NOMO-1 (cell line): ENCODE measurements around the gene HCN1.
"Not testable (repeated sequence)": the region's sequence is repeated elsewhere in the genome, so short reads cannot be mapped to it uniquely, and the experiment has no call there.

ENCODE experiments used
- DNase-seq, 2 experiments: peaks; one replicate each; lab custom pipeline; 2025; ENCODE audit not compliant: unreplicated experiment in 2 of 2; lab: John Stamatoyannopoulos, UW

The HCN1 gene

DNA sequence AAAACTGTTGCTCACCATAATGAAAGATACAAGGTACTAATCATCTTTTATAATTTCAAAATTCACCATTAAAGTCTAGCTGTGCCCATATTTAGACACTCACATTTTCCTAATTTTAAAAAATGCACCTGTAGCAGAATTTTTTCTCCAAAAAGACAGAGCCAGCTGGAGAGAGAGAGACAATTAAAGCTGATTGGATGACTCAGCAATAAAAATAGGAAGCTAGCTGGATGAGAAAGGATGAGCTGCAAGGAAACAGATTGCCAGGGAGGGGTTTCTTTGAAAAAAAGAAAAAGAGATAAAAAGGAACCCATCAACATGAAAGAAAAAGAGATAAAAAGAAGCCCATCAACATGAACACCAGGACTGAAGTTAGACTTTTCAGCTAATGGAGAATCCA lies 73.8 kb downstream of the HCN1 start:
- DNase-seq, result no peak

DNA sequence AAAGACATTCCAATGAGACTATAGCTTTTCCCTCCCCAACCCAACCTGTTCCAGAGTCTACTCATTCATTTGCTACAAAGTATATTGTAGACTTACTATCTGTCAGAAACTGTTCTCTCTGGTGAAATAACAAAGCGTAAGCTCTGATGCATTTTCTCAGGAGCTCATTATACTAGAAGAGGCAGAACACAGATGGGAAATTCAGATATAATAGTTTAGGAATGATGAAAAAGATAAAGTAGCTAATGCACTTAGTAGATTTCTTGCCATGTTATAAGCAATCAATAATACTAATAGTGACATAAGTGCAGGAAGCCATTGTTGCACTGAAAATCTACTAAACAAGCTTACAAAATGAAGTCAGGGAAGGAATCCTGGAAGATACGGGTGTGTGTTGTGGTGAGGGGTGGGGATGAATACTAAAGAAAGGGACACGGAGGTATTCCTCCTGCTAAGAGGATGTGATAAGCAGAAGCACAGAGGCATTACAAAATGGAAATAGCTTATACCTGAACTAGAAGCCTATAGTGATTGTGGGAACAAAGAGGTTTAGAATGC lies 78.2 kb downstream of the HCN1 start:
- no peak for DNase-seq

DNA sequence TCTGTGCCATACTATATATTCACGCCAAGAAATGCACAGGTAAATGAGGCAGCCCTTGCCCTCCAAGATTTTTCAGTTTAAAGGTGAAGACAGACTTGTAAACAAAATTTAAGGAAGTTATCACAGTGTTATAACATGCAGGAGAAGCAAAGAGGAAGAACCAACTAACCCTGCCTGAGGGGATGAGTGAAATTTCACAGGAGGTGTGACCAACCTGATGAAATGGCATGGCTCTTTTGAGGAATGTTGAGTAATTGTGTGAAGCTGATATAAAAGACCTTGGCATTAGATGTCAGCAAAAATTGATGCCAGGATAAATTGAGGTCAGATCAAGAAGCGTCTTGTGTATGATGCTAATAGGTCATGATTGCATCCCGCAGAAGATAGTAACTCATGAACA lies 86.5 kb downstream of the HCN1 start:
- DNase-seq, result no peak

DNA sequence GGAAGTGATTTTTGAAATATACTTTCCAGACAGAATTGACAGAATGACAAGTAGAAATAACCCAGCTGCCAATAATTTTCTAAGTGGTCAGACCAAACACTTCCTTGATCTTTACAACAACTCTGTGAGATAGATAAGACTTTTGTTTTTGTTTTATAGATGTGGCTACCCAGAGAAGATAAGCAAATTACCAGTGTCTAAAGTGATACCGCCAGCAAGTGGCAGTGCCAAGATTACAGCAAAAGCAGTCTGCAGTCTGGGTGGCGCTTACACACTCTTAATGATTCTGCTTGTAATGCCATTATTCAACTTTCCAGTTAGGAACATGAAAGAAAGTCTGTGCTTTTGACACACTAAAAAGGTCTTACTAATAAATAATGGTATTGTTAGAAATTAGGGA lies 92.1 kb downstream of the HCN1 start:
- no peak for DNase-seq

DNA sequence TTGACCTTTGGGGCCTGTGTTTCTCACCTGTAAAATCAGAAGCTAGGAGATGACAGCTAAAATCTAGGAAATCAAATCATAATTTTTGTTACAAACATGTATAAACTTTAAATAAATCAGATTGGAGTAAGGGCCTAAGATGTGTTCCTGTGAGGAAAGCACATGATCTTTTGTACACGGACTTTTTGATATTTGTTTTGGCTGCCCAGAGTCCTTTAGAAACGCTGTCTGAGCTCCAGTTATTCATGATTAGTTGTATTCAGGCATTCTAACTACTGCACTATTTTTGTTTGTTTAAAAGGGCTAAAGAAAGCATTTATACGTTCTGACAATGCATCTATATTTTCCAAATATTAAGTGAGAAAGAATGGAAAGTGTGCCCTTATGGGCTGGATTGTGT lies 94.8 kb downstream of the HCN1 start:
- no peak for DNase-seq

DNA sequence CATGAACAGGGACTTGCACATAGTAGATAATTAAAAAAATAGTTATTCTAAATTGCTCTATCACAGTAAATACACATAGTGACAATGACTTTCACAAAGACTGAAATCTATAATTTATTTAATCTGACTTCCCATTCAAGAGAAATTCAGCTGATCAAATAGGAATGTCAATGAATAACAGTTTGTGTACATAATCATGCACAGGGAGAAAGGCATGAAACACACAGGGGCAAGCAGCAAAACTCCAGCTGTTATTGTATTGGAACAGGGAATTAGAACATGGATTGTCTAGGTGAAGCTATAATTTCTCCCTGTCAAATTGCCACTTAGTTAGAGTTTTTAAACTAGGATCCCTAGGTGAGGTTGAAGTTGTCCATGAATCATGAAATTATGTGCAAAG lies 99.9 kb downstream of the HCN1 start:
- no peak for DNase-seq

DNA sequence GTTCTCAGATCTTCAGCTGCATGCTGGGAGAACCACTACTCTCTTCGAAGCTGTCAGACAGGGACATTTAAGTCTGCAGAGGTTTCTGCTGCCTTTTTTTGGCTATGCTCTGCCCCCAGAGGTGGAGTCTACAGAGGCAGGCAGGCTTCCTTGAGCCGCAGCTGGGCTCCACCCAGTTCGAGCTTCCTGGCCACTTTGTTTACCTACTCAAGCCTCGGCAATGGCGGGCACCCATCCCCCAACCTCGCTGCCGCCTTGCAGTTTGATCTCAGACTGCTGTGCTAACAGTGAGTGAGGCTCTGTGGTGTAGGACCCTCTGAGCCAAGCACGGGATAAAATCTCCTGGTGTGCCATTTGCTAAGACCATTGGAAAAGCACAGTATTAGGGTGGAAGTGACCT lies 110.2 kb downstream of the HCN1 start:
- DNase-seq, result not testable (repeated sequence)

DNA sequence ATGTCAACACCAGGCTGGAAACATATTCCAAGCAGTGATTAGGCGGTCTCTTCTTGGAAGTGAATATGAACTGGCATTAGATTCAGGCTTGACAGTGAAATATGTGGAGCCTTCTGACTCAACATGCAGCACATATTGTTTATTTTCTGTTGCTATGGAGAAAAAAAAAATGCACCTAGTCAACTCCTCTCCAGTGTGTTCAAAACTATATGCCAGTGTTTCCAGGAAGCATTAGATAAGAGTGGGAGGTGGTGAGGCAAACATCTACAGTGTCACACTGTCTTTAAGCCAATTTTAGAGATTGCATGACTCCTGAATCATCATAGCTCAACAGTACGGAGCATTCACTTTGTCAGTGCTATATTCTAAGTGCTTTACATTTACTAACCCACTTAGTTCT lies 117.9 kb downstream of the HCN1 start:
- DNase-seq, result no peak

DNA sequence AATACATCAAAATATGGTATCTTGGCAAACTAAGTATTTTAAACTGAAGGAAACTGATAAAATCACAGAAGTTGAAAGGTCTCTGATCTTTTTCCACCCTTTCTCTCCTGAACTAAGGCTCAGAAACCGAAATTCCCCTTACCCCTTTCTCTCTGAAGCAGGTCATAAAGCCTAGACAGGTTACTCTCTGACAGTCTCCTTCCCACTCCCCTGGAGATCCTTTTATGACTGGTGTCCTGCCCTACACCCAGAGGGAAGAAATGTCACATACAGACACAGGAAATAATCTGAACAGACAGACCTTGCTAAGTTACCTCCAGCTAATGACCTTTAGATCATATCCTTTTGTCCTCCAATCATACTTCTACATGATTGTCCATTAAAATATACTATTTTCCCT lies 127.4 kb downstream of the HCN1 start:
- no peak for DNase-seq

DNA sequence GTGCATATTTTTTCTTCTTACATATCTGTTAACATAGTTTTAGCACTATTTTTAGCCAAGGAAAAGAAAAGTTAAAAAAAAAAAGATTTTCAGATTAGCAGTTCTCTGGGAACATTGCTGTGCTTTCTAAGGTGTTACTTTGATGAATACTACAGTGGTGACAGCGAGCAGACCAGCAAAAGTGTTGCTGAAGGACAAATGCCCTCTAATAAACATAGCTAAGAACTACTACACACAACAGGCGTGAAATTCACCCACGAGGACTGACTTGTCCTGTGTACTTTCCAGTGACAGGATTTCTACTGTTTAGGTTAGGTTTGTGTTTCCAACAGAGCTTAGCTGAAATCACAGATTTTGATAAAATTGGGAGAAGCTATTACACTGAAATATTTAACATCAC lies 153.8 kb downstream of the HCN1 start:
- no peak for DNase-seq

DNA sequence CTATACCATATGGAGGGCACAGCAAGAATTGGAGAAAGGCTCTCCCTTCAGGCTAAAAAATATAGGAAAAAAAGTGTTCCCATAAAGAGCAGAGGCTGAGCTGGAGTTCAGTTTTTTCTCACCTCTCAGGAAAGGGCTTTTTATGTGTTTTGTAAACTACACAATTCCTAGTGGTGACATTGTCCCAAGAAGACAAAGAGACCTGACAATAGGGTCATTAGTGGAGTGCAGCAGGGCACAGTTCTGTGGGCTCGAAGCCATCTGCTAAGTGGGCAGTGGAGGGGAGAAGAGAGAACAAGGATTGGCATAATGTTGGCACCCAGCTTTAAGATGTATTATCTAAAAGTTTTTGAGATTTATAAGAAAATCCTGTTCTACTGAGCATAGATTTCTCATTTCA lies 162.5 kb downstream of the HCN1 start:
- DNase-seq, result no peak

DNA sequence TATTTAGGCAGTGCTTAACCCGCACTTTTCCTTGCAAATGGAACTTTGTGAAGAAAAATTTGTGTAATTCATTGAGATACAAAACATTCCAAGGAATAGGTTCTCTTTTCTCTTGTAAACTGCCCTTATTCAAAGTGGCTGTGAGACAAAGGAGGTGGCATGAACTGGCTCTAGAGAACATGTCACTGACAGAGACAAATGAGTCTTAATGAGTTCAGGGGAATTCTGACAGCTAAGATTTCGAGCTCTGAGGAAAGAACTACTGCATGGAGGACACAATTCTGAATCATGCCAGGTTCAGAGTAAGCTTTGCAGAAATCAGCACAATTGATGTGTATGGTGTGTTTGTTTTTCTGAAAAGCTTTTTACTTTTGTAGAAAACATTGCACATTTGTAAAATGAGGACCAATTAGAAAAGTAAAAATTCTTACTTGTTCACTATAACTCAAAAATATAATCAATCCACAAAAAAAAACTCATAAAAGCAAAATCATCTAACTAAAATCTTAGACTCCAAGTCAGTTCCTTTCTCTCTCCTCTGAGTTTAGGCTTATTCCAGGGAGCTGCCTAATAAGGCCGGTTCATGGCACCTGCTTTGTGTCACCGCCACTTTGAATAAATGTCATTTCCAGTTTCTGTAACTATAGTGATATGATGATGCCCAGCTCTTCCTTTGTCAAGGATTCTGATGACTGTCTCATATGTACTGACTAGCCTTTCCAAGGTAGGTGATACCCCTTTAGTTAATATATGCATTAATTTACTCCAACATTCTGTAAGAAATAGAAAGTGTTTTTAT lies 163.2 kb downstream of the HCN1 start:
- DNase-seq, result no peak

DNA sequence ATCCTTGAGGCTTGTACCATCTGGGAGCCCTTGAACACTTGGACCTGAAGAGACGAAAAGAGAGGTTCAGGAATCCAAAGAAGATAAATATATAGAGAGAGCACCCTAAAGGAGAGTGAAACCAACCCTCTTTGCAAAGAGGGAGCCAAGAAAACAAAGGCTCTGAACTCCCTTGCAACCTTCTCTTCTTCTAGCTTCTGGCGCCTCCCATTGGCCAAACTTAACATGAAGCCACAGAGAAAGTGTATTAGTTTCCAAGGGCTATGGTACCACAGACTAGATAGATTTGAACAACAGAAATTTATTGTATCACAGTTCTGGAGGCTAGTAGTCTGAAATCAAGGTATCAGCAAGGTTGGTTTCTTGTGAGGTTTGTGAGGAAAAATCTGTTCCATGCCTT lies 175.1 kb downstream of the HCN1 start:
- peak in 1 of 2 experiments; percentile 14 for DNase-seq

DNA sequence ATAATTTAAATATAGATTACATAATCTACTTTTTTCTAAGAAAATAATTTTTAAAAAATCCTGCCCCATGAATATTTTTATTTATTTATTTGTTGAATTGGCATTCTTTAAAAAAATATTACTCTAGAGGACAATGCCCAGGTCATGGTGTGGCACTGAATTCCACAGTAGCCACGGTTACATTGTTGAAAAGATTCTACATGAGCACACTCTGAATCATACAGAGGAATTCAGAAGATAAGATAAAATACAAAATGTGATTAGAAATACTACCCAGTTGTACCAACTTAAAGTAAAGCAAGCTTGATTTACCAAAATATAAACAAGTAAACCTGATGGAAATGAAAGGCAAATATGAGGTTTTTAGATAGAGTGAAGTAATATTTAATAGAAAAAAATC lies 183.7 kb downstream of the HCN1 start:
- no peak for DNase-seq

DNA sequence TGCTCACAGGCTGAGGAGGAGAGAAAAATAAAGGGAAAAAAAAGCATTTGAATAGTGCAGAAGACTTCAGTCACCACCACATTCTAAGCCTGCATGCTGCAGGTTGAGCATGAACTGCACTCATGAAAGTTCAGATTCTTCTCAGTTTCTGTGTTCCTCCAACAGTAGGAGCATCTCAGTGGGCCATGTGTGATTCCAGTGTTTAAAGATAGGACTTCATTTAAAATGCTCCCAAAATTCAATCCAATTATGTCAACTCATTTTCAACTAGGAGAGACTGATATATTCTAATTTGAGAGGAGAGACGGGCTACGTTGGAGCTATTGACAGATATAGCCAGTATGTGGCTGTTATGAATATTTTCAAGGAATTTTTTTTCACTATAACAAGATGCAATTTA lies 186.8 kb downstream of the HCN1 start:
- no peak for DNase-seq

DNA sequence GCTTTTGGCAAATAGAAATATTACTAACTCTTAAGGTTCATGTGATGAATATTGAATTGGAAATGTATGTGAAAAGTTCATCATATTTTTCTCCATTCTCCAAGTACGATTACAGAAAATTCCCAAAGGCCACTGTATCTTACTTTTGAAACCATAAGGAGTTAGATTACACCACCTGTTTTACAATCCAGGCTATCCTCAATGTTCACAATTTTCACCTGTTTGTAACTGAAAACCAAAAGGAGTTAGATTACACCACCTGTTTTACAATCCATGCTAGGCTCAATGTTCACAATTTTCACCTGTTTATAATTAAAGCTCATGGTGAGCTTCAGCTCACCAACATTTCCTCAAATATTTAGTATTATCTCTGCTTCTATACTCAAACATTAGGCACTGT lies 188.0 kb downstream of the HCN1 start:
- no peak for DNase-seq

DNA sequence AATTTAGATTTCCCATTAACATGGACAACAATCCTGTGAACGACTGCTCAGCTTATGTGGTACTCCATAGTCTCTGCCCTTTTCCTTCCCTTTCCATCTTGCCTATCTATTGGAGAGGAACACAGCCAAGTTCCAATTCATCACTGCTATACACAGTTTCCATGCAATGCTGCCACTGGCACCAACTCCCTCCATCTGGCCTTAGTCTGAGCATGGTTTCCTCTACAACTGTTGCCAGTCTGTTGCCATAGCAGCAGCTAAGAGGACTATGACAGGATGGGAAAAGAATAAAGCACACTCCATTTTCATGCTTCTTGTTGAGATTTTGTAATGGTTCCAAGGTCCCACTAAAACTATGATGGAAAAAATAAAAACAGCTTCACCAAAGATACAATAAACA lies 189.0 kb downstream of the HCN1 start:
- DNase-seq, result no peak

DNA sequence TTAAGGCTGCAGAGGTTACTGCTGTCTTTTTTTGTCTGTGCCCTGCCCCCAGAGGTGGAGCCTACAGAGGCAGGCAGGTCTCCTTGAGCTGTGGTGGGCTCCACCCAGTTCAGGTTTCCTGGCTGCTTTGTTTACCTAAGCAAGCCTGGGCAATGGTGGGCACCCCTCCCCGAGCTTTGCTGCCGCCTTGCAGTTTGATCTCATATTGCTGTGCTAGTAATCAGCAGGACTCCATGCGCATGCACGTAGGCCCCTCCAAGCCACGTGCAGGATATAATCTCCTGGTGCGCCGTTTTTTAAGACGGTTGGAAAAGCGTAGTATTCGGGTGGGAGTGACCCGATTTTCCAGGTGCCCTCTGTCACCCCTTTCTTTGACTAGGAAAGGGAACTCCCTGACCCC lies 197.2 kb downstream of the HCN1 start:
- not testable (repeated sequence) for DNase-seq

DNA sequence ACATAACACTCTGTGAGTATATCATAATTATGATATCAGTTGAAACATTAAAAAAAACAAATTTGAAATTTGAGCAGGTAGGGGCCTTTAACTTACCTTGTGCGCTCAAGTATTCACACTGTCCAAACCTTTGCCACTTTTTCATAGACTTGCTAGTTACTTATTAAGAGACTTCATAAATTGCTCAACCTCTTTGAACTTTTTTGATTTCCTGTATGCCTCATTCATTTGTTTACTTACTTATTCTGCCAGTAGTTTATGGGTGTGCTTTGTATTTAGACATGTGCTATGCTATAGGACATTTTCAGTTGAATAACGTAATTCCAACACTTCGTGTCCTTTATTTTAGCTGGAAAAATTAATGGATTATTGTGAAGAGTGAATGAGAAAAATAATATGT lies 204.8 kb downstream of the HCN1 start:
- DNase-seq, result no peak

DNA sequence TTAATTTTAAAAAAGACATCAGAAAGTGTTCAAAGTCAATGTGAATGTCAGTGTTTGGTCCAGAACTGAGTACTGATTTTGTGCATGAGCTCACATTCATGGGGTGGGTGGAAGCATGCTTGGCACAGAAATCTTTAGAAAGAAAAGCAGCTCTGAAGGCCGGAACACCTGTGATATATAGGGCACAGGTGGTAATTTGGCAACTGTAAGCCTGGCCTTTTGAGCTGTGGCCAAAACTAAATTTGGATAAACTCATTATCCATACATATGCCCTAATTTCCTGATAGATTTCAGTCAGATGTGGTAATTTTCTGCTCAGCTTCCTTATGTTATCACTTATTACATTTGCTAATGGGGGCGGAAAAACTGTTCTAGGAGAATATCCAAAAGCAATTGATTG lies 211.4 kb downstream of the HCN1 start:
- DNase-seq, result no peak

DNA sequence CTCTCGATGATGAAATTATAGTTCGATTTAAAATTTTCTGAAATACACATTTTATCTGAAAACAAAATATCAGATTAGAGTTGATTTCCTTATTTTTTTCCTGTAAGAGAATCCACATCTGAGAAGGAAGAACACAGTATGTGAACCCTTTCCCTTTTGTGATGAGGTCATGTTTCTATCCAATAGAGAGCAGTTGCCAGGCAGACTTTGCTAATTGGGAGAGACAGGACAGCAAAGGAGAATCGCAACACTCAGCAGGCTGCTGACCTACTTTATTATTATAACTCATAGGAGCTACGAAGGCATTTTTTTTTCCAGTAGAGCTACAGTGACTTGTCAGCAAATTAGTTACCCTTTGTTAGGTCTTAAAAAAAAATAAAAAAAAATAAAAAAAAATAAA lies 242.1 kb downstream of the HCN1 start:
- peak in 1 of 2 experiments; percentile 27 for DNase-seq

DNA sequence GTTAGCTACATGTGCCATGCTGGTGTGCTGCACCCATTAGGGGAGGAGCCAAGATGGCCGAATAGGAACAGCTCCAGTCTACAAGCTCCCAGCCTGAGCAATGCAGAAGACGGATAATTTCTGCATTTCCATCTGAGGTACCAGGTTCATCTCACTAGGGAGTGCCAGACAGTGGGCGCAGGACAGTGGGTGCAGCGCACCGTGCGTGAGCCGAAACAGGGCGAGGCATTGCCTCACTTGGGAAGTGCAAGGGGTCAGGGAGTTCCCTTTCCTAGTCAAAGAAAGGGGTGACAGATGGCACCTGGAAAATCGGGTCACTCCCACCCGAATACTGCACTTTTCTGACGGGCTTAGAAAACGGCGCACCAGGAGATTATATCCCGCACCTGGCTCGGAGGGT lies 251.3 kb downstream of the HCN1 start:
- not testable (repeated sequence) for DNase-seq

DNA sequence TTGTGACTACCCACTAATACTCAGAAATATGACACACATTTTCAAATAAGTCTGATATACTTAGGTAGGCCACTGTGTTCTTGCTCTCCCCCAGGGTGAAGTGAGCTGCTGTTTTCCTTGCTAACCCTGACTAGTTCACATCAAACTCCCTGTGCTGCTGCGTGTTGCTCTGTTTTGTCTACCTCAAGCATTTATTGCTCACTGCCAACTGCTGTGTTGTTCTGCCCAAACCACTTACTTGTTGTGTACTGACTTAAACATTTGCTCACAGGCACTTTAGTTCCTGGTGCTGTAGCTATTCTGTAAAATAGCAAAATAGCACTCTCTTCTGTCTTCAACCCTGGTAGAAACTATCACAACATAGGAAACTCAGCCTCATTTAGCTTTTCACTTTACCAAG lies 255.7 kb downstream of the HCN1 start:
- DNase-seq, result no peak
